Activated naive CD4-positive, alpha-beta T cell treated with anti-CD3 and anti-CD28 coated beads, Interleukin-2, amount 10 ng/mL, durations not matched to agents 7 days and 5 days (primary cell): ENCODE measurements around the gene VIL1.
A peak's percentile ranks its signal among the peaks of the same experiment; 100 is the strongest.

Experiments used
- CTCF ChIA-PET: fragments of 350-600 bp; sonication (Branson Sonifier 250); formaldehyde crosslinking; loops from one replicate; lab custom pipeline; 2021; ENCODE audit warnings: antibody characterized with exemption; lab: Charles Lee
- DNase-seq: peaks from one replicate; pipeline ENCODE4 v3.0.0-alpha.2; 2020
- H3K27ac Mint-ChIP-seq: one replicate; pipeline ENCODE4 v1.8.0; 2021; ENCODE audit warnings: mild to moderate bottlenecking, moderate library complexity, mixed read lengths
- H3K27me3 Mint-ChIP-seq: one replicate; pipeline ENCODE4 v1.8.0; 2021; ENCODE audit warnings: mild to moderate bottlenecking, mixed read lengths
- H3K36me3 Mint-ChIP-seq: one replicate; pipeline ENCODE4 v1.8.0; 2021; ENCODE audit warnings: mixed read lengths
- H3K4me1 Mint-ChIP-seq: one replicate; pipeline ENCODE4 v1.8.0; 2021; ENCODE audit warnings: mixed read lengths
- H3K4me3 Mint-ChIP-seq: one replicate; pipeline ENCODE4 v1.8.0; 2021; ENCODE audit warnings: mild to moderate bottlenecking, moderate library complexity, mixed read lengths
- H3K9me3 Mint-ChIP-seq: one replicate; pipeline ENCODE4 v1.8.0; 2021; ENCODE audit warnings: mixed read lengths

Gene VIL1

DNA sequence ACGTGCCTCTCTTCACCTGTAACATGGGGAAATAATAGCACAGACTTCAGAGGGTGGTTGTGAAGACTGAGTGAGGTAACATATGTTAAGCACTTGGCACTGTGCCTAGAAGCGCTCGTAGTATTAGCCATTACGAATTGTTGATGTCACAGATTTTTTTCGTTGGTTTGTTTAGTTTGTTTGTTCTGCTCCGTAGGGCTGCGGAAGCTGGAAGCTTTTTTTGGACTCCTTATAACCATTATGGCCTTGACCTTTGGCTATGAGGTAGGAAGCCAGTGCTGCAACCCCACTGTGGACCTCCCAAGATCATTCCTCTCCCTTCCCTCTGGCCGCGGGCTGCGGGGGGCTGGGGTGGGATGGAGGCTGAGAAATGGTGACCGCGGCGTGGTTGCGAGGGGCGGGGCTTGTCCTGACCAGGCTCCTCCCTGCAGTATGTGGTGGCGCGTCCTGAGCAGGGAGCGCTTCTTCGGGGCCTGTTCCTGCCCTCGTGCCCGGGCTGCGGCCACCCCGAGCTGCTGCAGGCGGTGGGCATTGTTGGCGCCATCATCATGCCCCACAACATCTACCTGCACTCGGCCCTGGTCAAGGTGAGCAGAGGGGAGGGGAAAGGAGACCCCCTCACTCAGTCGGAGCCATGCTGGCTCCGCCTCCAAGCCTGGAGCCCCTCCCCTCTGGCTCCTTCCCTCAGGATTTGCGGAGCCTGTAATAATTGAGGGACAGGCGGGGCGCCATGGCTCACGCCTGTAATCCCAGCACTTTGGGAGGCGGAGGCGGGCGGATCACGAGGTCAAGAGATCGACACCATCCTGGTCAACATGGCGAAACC, 31.3 kb upstream of the VIL1 start:
- H3K4me1 Mint-ChIP-seq: peaks cover 7% of the 10 kb centered on the region
- peaks cover 69% of the 10 kb centered on the region for H3K27me3 Mint-ChIP-seq
- no peak overlapping the region for H3K27ac Mint-ChIP-seq
- H3K9me3 Mint-ChIP-seq: no peaks in the 10 kb centered on the region
- peak; percentile 35 for DNase-seq
- no peaks in the 10 kb centered on the region for H3K36me3 Mint-ChIP-seq
- H3K4me3 Mint-ChIP-seq: no peak overlapping the region
- CTCF ChIA-PET: interaction anchor here (0.6 kb wide), 1 partner anchor 28 kb away, joined by 3 read pairs; no protein-coding TSS in a partner anchor

DNA sequence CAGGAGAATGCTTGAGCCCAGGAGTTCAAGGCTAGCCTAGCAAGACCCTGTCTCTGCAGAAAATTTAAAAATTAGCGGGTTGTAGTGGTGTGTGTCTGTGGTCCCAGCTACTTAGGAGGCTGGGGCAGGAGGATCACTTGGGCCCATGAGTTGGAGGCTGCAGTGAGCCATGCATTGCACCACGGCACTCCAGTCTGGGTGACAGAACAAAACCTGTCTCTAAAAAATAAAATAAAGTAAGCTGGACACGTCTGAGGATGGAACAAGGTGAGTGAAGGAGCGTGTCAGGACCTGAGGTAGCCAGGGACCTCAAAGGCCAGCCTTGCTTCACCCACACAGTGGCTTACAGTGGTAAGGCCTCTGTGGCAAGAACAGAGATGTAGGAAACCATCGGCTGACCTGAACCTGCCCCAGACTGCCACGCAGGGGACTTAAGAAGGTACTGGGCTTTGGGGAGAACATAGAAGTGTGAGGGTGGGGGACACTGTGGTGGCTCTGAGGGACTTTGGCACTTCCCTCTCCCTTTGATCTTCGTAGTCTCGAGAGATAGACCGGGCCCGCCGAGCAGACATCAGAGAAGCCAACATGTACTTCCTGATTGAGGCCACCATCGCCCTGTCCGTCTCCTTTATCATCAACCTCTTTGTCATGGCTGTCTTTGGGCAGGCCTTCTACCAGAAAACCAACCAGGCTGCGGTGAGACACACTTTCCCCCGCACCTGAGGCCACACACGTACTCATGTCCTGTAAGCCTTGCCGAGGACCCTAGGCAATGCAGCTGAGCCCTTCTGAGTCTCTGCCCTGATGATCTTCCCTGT, 29.4 kb upstream of the VIL1 start:
- Mint-ChIP-seq H3K36me3 (no peaks in the 10 kb centered on the region), H3K27me3 (peaks cover 67% of the 10 kb centered on the region), H3K27ac (no peak overlapping the region), H3K9me3 (no peaks in the 10 kb centered on the region), H3K4me1 (peaks cover 22% of the 10 kb centered on the region), H3K4me3 (no peak overlapping the region)
- no peak for DNase-seq
- CTCF ChIA-PET: no interaction called here

DNA sequence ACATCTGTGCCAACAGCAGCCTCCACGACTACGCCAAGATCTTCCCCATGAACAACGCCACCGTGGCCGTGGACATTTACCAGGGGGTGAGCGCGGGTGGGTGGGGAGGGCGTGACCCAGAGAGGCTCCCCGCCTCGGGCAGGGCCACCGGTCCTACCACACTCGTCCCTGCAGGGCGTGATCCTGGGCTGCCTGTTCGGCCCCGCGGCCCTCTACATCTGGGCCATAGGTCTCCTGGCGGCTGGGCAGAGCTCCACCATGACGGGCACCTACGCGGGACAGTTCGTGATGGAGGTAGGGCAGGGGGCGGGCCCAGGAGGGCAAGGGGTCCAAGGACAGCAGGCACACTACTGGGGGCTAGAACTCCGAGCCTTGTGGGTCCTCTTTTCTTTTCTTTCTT, 27.7 kb upstream of the VIL1 start:
- H3K27me3 Mint-ChIP-seq: peaks cover 53% of the 10 kb centered on the region
- H3K27ac Mint-ChIP-seq: no peak overlapping the region
- CTCF ChIA-PET: no interaction called here

DNA sequence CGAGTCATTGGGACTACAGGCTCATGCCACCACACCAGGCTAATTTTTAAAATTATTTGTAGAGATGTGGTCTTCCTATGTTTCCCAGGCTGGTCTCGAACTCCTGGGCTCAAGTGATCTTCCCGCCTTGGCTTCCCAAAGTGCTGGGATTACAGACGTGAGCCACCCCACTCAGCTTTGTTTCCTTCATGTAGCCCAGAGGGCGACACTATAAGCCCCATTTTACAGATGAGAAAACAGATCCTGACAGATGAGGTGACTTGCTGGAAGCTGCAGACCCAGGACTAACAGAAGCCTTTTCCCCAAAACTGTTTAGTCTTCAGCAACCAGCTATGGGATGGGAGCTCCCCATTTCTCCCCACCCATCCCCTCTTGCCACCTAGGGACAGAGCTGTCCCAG, 26.5 kb upstream of the VIL1 start:
- Mint-ChIP-seq H3K27ac (no peak overlapping the region), H3K9me3 (no peaks in the 10 kb centered on the region), H3K4me3 (no peak overlapping the region), H3K36me3 (peaks cover under 1% of the 10 kb centered on the region), H3K4me1 (peaks cover 33% of the 10 kb centered on the region), H3K27me3 (peaks cover 40% of the 10 kb centered on the region)
- CTCF ChIA-PET: interaction anchor here (0.8 to 1.3 kb wide), 3 partner anchors 13 to 36 kb away, joined by 3 read pairs; partner anchors contain the start of gene CATIP
- DNase-seq: no peak

More for the DNA sequence above, 27.7 kb upstream of the VIL1 start:
- no peak overlapping the region for H3K4me3 Mint-ChIP-seq
- DNase-seq: no peak
- no peaks in the 10 kb centered on the region for H3K9me3 Mint-ChIP-seq
- H3K4me1 Mint-ChIP-seq: peaks cover 34% of the 10 kb centered on the region
- H3K36me3 Mint-ChIP-seq: no peaks in the 10 kb centered on the region

DNA sequence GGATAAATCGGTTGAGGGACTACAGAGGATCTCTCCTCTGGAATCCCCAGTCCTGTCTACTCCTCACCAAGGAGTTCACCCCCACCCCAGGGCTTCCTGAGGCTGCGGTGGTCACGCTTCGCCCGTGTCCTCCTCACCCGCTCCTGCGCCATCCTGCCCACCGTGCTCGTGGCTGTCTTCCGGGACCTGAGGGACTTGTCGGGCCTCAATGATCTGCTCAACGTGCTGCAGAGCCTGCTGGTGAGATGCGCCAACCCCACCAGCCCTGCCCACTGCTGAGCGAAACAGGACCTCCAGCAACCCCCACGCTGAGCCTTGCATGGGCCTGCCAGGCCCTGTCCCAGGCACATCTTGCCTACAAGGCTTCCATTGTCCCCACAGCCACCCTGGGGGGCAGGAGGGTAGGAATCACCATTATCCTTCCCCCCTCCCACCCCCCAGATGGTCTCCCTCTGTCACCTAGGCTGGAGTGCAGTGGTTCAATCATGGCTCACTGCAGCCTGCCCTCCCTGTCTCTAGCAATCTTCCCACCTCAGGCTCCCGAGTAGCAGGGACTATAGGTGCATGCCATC, 25.9 kb upstream of the VIL1 start:
- H3K27ac Mint-ChIP-seq: peak overlapping the region; percentile 7
- no peak for DNase-seq
- CTCF ChIA-PET: interaction anchor here (0.6 to 2.6 kb wide), 6 partner anchors 12 to 409 kb away, joined by 3 to 14 read pairs (median 4); partner anchors contain the start of gene CATIP

DNA sequence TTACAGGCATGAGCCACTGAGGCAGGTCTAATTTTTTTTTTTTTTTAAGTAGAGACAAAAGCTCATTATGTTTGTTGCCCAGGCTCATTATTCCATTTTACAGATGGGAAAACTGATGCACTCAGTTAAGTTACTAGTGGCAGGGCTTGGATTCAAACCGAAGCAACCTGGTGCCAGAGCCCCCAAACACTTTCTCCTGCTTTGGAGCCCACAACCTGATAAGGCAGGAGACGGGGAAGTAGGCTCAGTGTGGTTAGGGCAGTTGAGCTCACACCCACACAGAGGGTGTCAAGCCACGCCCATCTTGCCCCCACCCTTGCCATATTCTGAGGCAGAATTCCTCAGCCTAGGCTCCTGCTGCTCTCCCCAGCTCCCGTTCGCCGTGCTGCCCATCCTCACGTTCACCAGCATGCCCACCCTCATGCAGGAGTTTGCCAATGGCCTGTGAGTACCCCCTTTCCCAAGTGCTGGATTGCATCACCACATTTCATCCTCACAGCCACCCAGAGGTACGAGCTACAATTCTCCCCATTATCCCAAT, 25.1 kb upstream of the VIL1 start:
- Mint-ChIP-seq H3K27ac (no peak overlapping the region), H3K4me3 (no peak overlapping the region), H3K9me3 (no peaks in the 10 kb centered on the region), H3K36me3 (peaks cover 5% of the 10 kb centered on the region), H3K4me1 (peaks cover 34% of the 10 kb centered on the region), H3K27me3 (peaks cover 32% of the 10 kb centered on the region)
- CTCF ChIA-PET: interaction anchor here (0.6 to 2.6 kb wide), 8 partner anchors 10 to 409 kb away, joined by 3 to 14 read pairs (median 4); no protein-coding TSS in a partner anchor
- DNase-seq: no peak

More for the DNA sequence above, 25.9 kb upstream of the VIL1 start:
- H3K4me3 Mint-ChIP-seq: no peak overlapping the region
- H3K9me3 Mint-ChIP-seq: no peaks in the 10 kb centered on the region
- H3K36me3 Mint-ChIP-seq: peaks cover 5% of the 10 kb centered on the region
- peaks cover 34% of the 10 kb centered on the region for H3K4me1 Mint-ChIP-seq
- H3K27me3 Mint-ChIP-seq: peaks cover 37% of the 10 kb centered on the region

DNA sequence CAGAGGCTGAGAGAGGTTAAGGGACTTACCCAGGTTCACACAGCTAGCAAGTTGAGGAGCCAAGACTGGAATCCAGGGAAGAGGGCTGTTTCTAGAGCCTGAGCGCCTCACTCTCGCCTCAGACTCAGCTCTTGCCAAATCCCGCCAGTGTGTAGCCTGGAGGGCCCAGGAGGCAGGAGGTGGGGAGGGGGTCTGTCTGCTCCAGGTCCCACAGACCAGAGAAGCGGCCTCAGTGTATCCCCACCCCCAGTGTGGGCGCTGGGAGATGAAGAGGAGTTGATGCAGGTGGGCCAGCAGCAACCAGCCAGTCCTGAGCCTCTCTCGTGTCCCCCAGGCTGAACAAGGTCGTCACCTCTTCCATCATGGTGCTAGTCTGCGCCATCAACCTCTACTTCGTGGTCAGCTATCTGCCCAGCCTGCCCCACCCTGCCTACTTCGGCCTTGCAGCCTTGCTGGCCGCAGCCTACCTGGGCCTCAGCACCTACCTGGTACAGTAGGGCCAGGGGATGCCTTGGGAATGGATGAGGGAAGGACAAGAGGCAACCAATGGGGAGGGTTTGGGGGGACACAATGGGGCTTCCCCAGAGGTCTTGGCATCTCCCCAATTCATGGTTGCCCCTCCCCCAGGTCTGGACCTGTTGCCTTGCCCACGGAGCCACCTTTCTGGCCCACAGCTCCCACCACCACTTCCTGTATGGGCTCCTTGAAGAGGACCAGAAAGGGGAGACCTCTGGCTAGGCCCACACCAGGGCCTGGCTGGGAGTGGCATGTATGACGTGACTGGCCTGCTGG, 24.4 kb upstream of the VIL1 start:
- no peak for DNase-seq
- CTCF ChIA-PET: interaction anchor here (0.6 to 2.6 kb wide), 6 partner anchors 11 to 123 kb away, joined by 3 to 14 read pairs (median 4); no protein-coding TSS in a partner anchor
- Mint-ChIP-seq H3K9me3 (no peaks in the 10 kb centered on the region), H3K36me3 (peaks cover 5% of the 10 kb centered on the region), H3K4me3 (no peak overlapping the region), H3K27ac (no peak overlapping the region), H3K4me1 (peaks cover 34% of the 10 kb centered on the region), H3K27me3 (peaks cover 30% of the 10 kb centered on the region)

DNA sequence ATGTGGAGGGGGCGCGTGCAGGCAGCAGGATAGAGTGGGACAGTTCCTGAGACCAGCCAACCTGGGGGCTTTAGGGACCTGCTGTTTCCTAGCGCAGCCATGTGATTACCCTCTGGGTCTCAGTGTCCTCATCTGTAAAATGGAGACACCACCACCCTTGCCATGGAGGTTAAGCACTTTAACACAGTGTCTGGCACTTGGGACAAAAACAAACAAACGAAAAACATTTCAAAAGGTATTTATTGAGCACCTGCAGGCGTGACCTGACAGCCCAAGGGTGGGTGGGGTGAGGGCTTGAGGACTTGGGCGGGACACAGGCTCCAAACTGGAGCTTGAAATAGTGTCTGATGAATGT, 23.9 kb upstream of the VIL1 start:
- Mint-ChIP-seq H3K27ac (no peak overlapping the region), H3K36me3 (peaks cover 5% of the 10 kb centered on the region), H3K4me3 (no peak overlapping the region), H3K9me3 (no peaks in the 10 kb centered on the region), H3K4me1 (peaks cover 34% of the 10 kb centered on the region), H3K27me3 (peaks cover 26% of the 10 kb centered on the region)
- DNase-seq: no peak
- CTCF ChIA-PET: interaction anchor here (0.6 to 2.6 kb wide), 4 partner anchors 93 to 123 kb away, joined by 4 to 14 read pairs (median 5); no protein-coding TSS in a partner anchor

DNA sequence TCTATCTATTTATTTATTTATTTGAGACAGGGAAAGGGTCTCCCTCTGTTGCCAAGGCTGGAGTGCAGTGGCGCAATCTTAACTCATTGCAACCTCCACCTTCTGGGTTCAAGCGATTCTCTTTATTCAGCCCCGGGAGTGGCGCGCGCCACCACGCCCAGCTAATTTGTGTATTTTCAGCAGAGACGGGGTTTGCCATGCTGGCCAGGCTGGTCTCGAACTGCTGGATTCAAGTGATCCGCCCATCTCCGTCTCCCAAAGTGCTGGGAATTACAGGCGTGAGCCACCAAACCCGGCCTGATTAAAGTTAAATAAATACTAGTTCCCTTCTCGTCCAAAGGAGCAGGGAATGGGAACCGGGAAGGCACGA, 23.5 kb upstream of the VIL1 start:
- Mint-ChIP-seq H3K9me3 (no peaks in the 10 kb centered on the region), H3K27ac (peak overlapping the region; percentile 97), H3K4me1 (peaks cover 34% of the 10 kb centered on the region), H3K4me3 (peak overlapping the region; percentile 85), H3K36me3 (peaks cover 7% of the 10 kb centered on the region), H3K27me3 (peaks cover 24% of the 10 kb centered on the region)
- no peak for DNase-seq
- CTCF ChIA-PET: interaction anchor here (0.6 to 2.6 kb wide), 6 partner anchors 9 to 123 kb away, joined by 3 to 14 read pairs (median 4); no protein-coding TSS in a partner anchor

DNA sequence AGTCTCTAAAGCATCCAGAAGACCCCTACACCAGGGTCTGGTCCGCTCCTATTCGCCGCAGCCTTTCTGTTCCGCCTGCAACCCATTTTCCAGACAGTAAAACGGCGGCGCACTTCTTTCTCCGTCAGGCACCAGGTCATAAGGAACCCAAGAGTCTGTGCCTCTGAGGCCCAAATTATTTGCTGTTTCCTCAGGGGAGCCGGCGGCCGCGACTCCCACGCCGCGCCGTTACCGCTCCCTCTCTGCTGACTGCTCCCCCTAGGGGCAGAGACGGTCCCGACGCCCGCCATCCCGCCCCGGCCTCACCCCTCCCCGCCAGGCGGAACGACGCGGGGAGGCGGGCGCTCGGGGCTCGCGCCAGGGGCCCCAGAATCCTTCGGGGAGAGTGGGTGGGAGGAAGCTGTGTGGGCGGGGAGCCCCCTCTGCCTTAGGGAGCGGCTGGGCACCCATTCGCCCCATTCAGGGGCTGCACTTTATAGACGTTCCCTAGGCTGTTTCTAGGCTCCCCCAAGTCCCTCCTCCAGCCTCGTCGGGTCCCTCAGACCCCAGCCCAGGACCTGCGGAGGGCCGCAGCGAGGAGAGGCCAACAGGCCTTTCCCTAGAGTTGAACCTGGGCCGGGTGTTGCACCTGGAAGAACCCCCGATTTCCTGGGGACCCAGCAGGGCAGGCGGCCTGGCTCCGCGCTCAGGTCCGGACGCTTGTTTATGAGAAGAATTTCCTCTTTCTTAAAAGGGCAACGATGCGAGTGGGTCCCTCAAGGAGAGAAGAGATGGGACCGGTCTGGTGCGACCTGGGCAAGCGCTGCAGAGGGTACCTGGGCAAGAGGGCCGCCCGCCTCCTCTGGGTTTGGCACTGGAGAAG, 22.9 kb upstream of the VIL1 start:
- Mint-ChIP-seq H3K4me1 (peaks cover 35% of the 10 kb centered on the region), H3K27me3 (peaks cover 22% of the 10 kb centered on the region), H3K27ac (peak overlapping the region; percentile 97), H3K36me3 (peaks cover 9% of the 10 kb centered on the region), H3K4me3 (peak overlapping the region; percentile 85), H3K9me3 (no peaks in the 10 kb centered on the region)
- DNase-seq: peak; percentile 96
- CTCF ChIA-PET: interaction anchor here (0.6 to 1.7 kb wide), 11 partner anchors 9 to 126 kb away, joined by 3 to 5 read pairs (median 3); partner anchors contain the start of genes AAMP, CATIP and PNKD

DNA sequence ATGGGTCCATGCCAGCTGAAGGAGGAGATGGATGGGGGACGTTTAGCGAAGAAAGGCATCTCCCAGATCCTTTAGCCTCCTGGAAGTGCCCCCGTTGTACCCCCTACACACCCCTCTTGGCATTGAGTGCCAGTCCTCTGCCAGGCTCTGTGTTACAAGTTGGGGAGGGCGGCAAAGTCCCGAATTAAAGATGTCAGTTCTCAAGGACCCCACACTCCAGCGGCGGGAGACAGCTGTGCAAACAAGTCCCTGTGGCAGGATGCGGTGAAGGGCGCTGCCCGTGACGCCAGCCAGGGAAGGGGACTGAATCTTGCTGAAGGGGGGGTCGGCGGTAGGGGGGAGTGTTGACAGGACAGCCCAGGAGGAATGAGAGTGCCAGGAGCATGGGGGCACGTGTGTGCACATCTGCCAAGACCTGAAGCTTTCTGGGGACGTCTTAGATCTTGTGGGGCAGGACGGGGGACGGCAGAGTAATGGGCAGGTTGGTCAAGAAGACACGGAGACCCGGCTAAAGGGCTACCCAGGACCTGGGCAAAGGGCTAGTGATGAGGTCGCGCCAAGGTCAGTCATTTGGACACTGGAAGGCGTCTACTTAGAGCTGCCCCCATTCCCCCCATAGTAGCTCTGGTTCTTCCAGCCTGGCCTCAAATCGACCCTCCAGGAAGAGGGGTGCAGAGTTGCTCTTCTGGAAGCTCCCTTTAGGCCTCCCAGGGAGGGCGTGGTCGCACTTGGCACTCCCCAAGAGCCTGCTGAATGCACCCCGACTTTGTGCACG, 22.0 kb upstream of the VIL1 start:
- H3K4me1 Mint-ChIP-seq: peaks cover 43% of the 10 kb centered on the region
- peak; percentile 91 for DNase-seq
- H3K27me3 Mint-ChIP-seq: peaks cover 22% of the 10 kb centered on the region
- H3K9me3 Mint-ChIP-seq: no peaks in the 10 kb centered on the region
- peaks cover 16% of the 10 kb centered on the region for H3K36me3 Mint-ChIP-seq
- peak overlapping the region; percentile 97 for H3K27ac Mint-ChIP-seq
- CTCF ChIA-PET: interaction anchor here (0.6 to 1.5 kb wide), 14 partner anchors 8 to 126 kb away, joined by 3 to 5 read pairs (median 3); partner anchors contain the start of genes AAMP, CATIP and PNKD
- peak overlapping the region; percentile 85 for H3K4me3 Mint-ChIP-seq
